Measurements from ENCODE around the gene SECISBP2L.

GRCh38 chr15:48963524-48964113 is 82.6 kb downstream of the SECISBP2L start, which contains the start of gene SHC4:
- TF ChIP-seq ZFP30 (CRISPR knock-in tag; IDR thresholded peaks at IDR 0.05): no peak
- TF ChIP-seq ARNTL (CRISPR knock-in tag; IDR thresholded peaks at IDR 0.05; ENCODE audit: borderline replicate concordance, low read depth): no peak
- TF ChIP-seq ZFP3 (CRISPR knock-in tag; IDR thresholded peaks at IDR 0.05): no peak
- TF ChIP-seq PPARA (CRISPR knock-in tag; IDR thresholded peaks at IDR 0.05; ENCODE audit: borderline replicate concordance): no peak
- TF ChIP-seq ZC3H10 (CRISPR knock-in tag; IDR thresholded peaks at IDR 0.05): no peak
- no peak for TF ChIP-seq CSRNP3 (CRISPR knock-in tag; IDR thresholded peaks at IDR 0.05)
- TF ChIP-seq TOX (CRISPR knock-in tag; IDR thresholded peaks at IDR 0.05; ENCODE audit: borderline replicate concordance): no peak
